GM19324 (cell line): ENCODE measurements around the gene PANX2.

ENCODE experiments used
- ATAC-seq: cut with Tn5 transposase; IDR thresholded peaks from one replicate; pipeline ENCODE4 v1.9.1; 2021; ENCODE audit warnings: mild to moderate bottlenecking, moderate library complexity; ENCODE audit not compliant: unreplicated experiment, low FRiP score

The PANX2 gene

DNA sequence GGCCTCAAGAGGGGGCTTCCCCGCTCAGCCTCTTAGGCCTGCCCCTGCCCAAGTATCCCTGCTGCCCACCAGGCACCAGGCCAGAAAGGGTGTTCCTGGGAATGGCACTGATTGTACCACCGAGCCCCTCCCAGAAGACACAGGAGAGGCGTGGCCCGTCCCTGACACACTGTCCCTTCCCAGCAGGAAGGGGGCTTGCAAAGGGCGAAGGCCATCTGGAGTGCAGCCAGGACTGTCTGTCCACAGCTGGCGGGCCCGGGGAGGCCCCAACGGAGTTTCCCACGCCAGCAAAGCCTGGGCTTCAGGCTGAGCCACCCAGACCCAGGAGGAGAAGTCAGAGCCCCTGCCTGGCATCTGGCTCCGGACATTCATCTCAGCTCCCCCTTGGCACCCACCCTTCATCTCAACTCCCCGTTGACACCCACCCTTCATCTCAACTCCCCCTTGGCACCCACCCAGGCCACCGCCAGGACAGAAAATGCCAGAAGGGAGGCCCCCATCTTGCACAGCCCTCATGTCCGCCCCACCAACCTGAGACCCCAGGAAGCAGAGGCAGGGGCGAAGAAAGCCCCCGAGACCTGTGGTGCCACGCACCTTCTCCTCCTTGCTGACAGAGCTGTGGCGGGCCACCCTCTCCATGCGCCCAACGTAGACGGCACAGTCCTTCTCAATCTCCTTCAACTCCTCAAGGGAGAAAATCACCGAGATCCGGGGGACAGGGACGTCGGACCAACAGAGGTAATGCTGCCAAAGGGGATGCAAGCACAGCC lies 54.9 kb downstream of the PANX2 start:
- no peak for ATAC-seq

- ATAC-seq: no peak
Observed at GRCh38 chr22:50226063-50226874, 55.7 kb downstream of the PANX2 start.

DNA sequence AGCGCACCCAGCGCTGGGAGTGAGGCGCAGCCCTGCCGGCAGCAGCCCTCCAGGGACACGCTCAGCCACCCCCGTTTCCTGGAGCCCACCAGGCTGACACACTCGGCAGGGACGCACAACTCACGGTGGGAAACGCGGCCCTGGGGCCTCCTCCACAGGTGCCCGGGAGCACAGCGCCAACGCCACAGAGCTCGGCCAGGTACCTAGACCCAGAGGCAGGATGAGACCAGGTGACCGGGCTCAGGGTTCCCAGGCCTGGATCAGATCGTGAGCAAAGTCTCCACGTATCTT lies 56.3 kb downstream of the PANX2 start:
- no peak for ATAC-seq

GRCh38 chr22:50227579-50228215 lies 57.2 kb downstream of the PANX2 start:
- no peak for ATAC-seq

DNA sequence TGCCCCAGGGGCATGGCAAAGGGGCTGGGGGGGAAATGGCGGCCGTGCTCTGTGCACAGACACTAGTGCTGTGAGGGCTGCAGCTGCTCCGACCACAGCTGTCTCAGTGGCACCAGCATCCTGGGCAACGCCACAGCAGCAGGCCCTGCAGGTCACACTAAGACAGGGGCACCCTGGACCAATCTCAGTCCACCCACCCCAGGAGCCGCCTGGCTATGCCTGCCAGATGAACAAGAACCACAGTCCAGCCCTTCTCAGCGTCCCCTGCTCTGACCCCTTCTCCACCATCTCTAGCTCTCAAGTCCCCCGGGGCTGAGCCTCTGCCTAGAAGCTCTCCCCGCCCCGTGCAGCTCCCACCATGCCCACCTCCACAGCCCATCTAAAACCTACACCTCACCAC lies 57.8 kb downstream of the PANX2 start:
- no peak for ATAC-seq

- no peak for ATAC-seq
Observed at GRCh38 chr22:50229370-50229769, 58.8 kb downstream of the PANX2 start.
